Activated naive CD4-positive, alpha-beta T cell treated with anti-CD3 and anti-CD28 coated beads, Interleukin-2, amount 10 ng/mL, durations not matched to agents 7 days and 5 days (primary cell): ENCODE data around the gene CACNA1F.
A peak's percentile ranks its signal among the peaks of the same experiment; 100 is the strongest.

Experiments used
- CTCF ChIA-PET: fragments of 350-600 bp; sonication (Branson Sonifier 250); formaldehyde crosslinking; loops from one replicate; lab custom pipeline; 2021; ENCODE audit warnings: antibody characterized with exemption; lab: Charles Lee
- DNase-seq: peaks from one replicate; pipeline ENCODE4 v3.0.0-alpha.2; 2020
- H3K27ac Mint-ChIP-seq: one replicate; pipeline ENCODE4 v1.8.0; 2021; ENCODE audit warnings: mild to moderate bottlenecking, moderate library complexity, mixed read lengths
- H3K27me3 Mint-ChIP-seq: one replicate; pipeline ENCODE4 v1.8.0; 2021; ENCODE audit warnings: mild to moderate bottlenecking, mixed read lengths
- H3K36me3 Mint-ChIP-seq: one replicate; pipeline ENCODE4 v1.8.0; 2021; ENCODE audit warnings: mixed read lengths
- H3K4me1 Mint-ChIP-seq: one replicate; pipeline ENCODE4 v1.8.0; 2021; ENCODE audit warnings: mixed read lengths
- H3K4me3 Mint-ChIP-seq: one replicate; pipeline ENCODE4 v1.8.0; 2021; ENCODE audit warnings: mild to moderate bottlenecking, moderate library complexity, mixed read lengths
- H3K9me3 Mint-ChIP-seq: one replicate; pipeline ENCODE4 v1.8.0; 2021; ENCODE audit warnings: mixed read lengths

CACNA1F gene

DNA sequence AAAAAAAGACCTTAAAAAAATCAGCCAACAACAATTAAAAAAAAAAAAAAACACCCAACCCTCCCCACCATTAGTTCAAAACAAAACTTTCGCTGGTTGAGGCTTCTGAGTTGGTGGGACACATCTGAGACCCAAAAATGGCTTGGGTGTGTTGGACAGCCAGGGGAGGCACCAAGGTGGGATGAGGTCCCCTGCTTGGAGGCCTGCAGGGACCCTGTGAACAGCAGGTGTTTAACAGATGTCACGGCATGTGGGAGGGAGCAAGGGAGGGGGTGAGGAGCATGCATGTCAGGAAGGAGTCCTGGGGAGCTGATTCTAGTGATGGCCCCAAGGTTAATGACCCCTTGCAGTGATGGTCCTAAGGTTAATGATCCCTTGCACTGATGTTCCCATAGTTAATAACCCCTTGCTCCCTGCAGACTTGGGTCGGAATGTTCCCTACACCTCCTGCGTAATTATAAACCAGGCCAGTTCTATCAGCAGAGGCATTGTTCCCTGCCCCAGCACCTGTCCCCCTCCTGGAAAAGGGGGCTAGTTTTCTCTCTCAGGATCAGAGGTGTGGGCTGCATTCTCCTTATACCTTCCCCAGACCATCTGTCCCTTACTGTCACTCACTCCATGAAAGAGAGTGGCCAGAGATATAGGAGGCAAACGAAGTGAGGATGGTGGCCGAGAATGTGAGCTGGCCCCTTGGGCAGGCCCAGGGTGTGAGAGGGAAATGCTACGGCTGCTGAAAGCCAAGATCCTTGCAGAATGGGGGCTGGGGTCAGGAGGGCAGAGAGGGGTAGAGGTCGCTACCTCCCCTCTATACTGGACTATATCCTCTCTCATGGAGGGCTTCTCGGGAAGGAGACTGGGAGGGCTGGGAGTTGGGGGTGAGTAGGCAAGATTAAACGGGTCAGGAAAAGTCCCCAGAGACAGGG, 33.6 kb upstream of the CACNA1F start:
- peaks cover 34% of the 10 kb centered on the region for H3K4me1 Mint-ChIP-seq
- DNase-seq, result no peak
- peak overlapping the region; percentile 89 for H3K4me3 Mint-ChIP-seq
- H3K36me3 Mint-ChIP-seq, result peaks cover 9% of the 10 kb centered on the region
- H3K27me3 Mint-ChIP-seq, result no peaks in the 10 kb centered on the region
- no peaks in the 10 kb centered on the region for H3K9me3 Mint-ChIP-seq
- no peak overlapping the region for H3K27ac Mint-ChIP-seq
- CTCF ChIA-PET, result no interaction called here

DNA sequence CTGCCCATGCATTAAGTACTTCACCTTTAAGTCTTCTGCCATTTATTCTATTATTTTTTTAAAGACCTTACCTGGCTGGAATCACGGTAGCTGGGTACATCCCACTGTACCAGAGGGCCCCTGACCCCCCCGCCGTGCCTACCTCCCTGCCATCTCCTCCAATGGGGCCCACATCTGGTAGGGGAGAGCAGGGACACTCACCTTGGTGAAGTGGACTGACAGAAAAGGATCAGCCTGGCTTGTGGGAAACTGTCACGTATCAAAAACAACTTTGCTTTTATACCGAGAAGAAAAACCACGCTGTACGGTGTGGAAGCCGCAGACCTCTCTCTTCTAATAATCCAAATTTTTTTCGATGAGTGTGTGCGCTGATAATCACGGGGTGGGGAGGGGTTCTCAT, 31.3 kb upstream of the CACNA1F start, which contains the start of gene FOXP3:
FOXP3 (minus strand) TSS at position 251 of the 400 bp plus-strand sequence. CDS start 6,205 bp downstream, outside the sequence.
- DNase-seq, result no peak
- peak within 1 kb of the TSS; percentile 81 for H3K27ac Mint-ChIP-seq
- CTCF ChIA-PET, result interaction anchor here (0.9 kb wide), 1 partner anchor 9 kb away, joined by 4 read pairs; no protein-coding TSS in a partner anchor
- H3K9me3 Mint-ChIP-seq, result no peaks in the 10 kb centered on the region
- H3K4me1 Mint-ChIP-seq, result peaks cover 23% of the 10 kb centered on the region
- peak within 1 kb of the TSS; percentile 64 for H3K4me3 Mint-ChIP-seq
- no peaks in the 10 kb centered on the region for H3K27me3 Mint-ChIP-seq
- H3K36me3 Mint-ChIP-seq, result no peaks in the 10 kb centered on the region

- Mint-ChIP-seq H3K36me3 (peaks cover 3% of the 10 kb centered on the region), H3K27me3 (no peaks in the 10 kb centered on the region), H3K27ac (no peak overlapping the region), H3K4me3 (peak overlapping the region; percentile 64), H3K9me3 (no peaks in the 10 kb centered on the region), H3K4me1 (peaks cover 27% of the 10 kb centered on the region)
- DNase-seq, result no peak
- CTCF ChIA-PET, result interaction anchor here (0.9 kb wide), 1 partner anchor 9 kb away, joined by 4 read pairs; no protein-coding TSS in a partner anchor
These were observed 30.5 kb upstream of the CACNA1F start for GRCh38 chrX:49263631-49264030.

GRCh38 chrX:49262603-49263002, 29.5 kb upstream of the CACNA1F start:
- Mint-ChIP-seq H3K9me3 (no peaks in the 10 kb centered on the region), H3K4me3 (peak overlapping the region; percentile 46), H3K27ac (no peak overlapping the region), H3K4me1 (peaks cover 25% of the 10 kb centered on the region), H3K36me3 (peaks cover 3% of the 10 kb centered on the region), H3K27me3 (no peaks in the 10 kb centered on the region)
- CTCF ChIA-PET, result no interaction called here
- no peak for DNase-seq

DNA sequence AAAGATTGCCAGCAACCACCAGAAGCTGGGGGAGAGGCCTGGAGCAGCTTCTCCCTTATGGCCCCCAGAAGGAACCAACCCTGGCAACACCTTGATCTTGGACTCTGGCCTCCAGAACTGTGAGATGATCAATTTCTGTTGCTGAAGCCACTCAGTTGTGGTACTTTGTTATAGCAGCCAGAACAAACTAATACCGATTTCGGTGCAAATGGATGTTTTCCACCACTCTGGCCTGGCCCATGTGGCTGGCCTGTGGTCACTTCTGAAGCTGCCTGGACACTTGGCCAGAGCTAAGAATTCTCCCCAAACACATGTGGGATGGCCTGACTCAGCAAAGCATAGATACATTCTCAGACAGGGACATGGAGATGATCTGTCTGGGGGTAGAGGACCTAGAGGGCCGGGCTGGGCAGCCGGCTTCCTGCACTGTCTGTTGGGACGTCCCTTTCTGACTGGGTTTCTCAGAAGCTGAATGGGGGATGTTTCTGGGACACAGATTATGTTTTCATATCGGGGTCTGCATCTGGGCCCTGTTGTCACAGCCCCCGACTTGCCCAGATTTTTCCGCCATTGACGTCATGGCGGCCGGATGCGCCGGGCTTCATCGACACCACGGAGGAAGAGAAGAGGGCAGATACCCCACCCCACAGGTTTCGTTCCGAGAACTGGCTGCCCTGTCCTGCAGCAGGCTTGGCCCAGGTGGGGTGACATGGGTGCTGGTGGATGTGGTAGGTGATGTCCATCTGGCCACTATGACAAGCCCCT, 27.3 kb upstream of the CACNA1F start:
- peaks cover 3% of the 10 kb centered on the region for H3K36me3 Mint-ChIP-seq
- peaks cover 31% of the 10 kb centered on the region for H3K4me1 Mint-ChIP-seq
- no peak overlapping the region for H3K4me3 Mint-ChIP-seq
- H3K27ac Mint-ChIP-seq, result no peak overlapping the region
- H3K9me3 Mint-ChIP-seq, result no peaks in the 10 kb centered on the region
- DNase-seq, result no peak
- CTCF ChIA-PET, result no interaction called here
- H3K27me3 Mint-ChIP-seq, result no peaks in the 10 kb centered on the region

DNA sequence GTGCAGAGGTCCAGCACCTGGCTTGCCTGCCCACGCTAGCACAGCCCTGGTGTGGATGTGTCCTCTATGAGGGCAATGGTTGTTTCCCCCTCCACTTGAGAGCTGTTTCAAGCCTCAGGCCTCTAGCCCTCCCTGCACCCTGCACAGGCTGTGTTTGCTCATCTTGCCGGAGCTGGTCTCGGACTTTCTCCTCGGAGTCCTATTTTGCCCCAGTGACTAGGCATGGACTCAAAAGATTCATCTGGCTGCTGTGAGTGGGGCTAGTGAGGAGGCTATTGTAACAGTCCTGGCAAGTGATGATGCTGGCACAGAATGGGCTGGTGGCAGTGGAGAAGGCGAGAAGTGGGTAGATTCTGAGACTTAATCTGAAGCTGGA, 25.6 kb upstream of the CACNA1F start:
- H3K9me3 Mint-ChIP-seq, result no peaks in the 10 kb centered on the region
- no peaks in the 10 kb centered on the region for H3K27me3 Mint-ChIP-seq
- no peak for DNase-seq
- CTCF ChIA-PET, result interaction anchor here (1.2 kb wide), 1 partner anchor 9 kb away, joined by 4 read pairs; no protein-coding TSS in a partner anchor
- H3K36me3 Mint-ChIP-seq, result peaks cover 3% of the 10 kb centered on the region
- peak overlapping the region; percentile 22 for H3K27ac Mint-ChIP-seq
- H3K4me1 Mint-ChIP-seq, result peaks cover 24% of the 10 kb centered on the region
- no peak overlapping the region for H3K4me3 Mint-ChIP-seq

- peak; percentile 49 for DNase-seq
- no peaks in the 10 kb centered on the region for H3K9me3 Mint-ChIP-seq
- H3K27ac Mint-ChIP-seq, result peak overlapping the region; percentile 49
- H3K4me1 Mint-ChIP-seq, result peaks cover 24% of the 10 kb centered on the region
- peaks cover 3% of the 10 kb centered on the region for H3K36me3 Mint-ChIP-seq
- no peaks in the 10 kb centered on the region for H3K27me3 Mint-ChIP-seq
- CTCF ChIA-PET, result interaction anchor here (1.2 to 1.6 kb wide), 2 partner anchors 10 to 66 kb away, joined by 4 read pairs; no protein-coding TSS in a partner anchor
- no peak overlapping the region for H3K4me3 Mint-ChIP-seq
These were observed 25.0 kb upstream of the CACNA1F start for GRCh38 chrX:49257846-49258748.

GRCh38 chrX:49257074-49257790, 24.1 kb upstream of the CACNA1F start:
- Mint-ChIP-seq H3K36me3 (peaks cover 3% of the 10 kb centered on the region), H3K4me1 (peaks cover 24% of the 10 kb centered on the region), H3K9me3 (no peaks in the 10 kb centered on the region), H3K27me3 (no peaks in the 10 kb centered on the region), H3K4me3 (no peak overlapping the region), H3K27ac (peak overlapping the region; percentile 17)
- CTCF ChIA-PET, result interaction anchor here (1.6 kb wide), 1 partner anchor 65 kb away, joined by 4 read pairs; no protein-coding TSS in a partner anchor
- no peak for DNase-seq

GRCh38 chrX:49256268-49256995, 23.3 kb upstream of the CACNA1F start:
- no peak for DNase-seq
- H3K27ac Mint-ChIP-seq, result no peak overlapping the region
- CTCF ChIA-PET, result interaction anchor here (1.6 kb wide), 1 partner anchor 64 kb away, joined by 4 read pairs; no protein-coding TSS in a partner anchor

GRCh38 chrX:49254639-49255038, 21.5 kb upstream of the CACNA1F start:
- Mint-ChIP-seq H3K27ac (no peak overlapping the region), H3K27me3 (no peaks in the 10 kb centered on the region), H3K4me1 (peaks cover 27% of the 10 kb centered on the region), H3K4me3 (no peak overlapping the region), H3K36me3 (peaks cover 9% of the 10 kb centered on the region), H3K9me3 (no peaks in the 10 kb centered on the region)
- CTCF ChIA-PET, result no interaction called here
- DNase-seq, result no peak

More at GRCh38 chrX:49256268-49256995, 23.3 kb upstream of the CACNA1F start:
- H3K9me3 Mint-ChIP-seq, result no peaks in the 10 kb centered on the region
- peaks cover 24% of the 10 kb centered on the region for H3K4me1 Mint-ChIP-seq
- H3K4me3 Mint-ChIP-seq, result no peak overlapping the region
- H3K27me3 Mint-ChIP-seq, result no peaks in the 10 kb centered on the region
- H3K36me3 Mint-ChIP-seq, result peaks cover 3% of the 10 kb centered on the region

DNA sequence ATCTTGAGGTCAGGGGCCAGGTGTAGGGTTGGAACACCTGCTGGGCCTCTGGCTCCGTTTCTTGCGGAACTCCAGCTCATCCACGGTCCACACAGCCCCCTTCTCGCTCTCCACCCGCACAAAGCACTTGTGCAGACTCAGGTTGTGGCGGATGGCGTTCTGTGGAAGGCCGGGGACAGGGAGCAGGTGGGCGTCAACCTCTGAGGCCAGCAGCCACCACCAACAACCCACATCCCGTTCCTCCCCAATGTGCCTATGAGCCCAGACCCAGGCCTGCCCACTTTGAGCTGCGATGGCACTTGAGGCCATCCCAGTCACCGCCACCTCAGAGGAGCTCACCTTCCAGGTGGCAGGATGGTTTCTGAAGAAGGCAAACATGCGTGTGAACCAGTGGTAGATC, 18.2 kb upstream of the CACNA1F start:
- H3K4me3 Mint-ChIP-seq, result no peak overlapping the region
- H3K9me3 Mint-ChIP-seq, result no peaks in the 10 kb centered on the region
- H3K36me3 Mint-ChIP-seq, result peaks cover 17% of the 10 kb centered on the region
- no peaks in the 10 kb centered on the region for H3K27me3 Mint-ChIP-seq
- H3K27ac Mint-ChIP-seq, result no peak overlapping the region
- CTCF ChIA-PET, result no interaction called here
- no peak for DNase-seq
- H3K4me1 Mint-ChIP-seq, result peaks cover 6% of the 10 kb centered on the region

- H3K27me3 Mint-ChIP-seq, result no peaks in the 10 kb centered on the region
- H3K4me1 Mint-ChIP-seq, result peaks cover 4% of the 10 kb centered on the region
- CTCF ChIA-PET, result no interaction called here
- no peak overlapping the region for H3K27ac Mint-ChIP-seq
- no peaks in the 10 kb centered on the region for H3K9me3 Mint-ChIP-seq
- no peak overlapping the region for H3K4me3 Mint-ChIP-seq
- peaks cover 19% of the 10 kb centered on the region for H3K36me3 Mint-ChIP-seq
- DNase-seq, result no peak
These were observed 17.4 kb upstream of the CACNA1F start for GRCh38 chrX:49250578-49250977.
